Coronary artery (tissue), 2 donors: ENCODE measurements around the gene TNXB.

Experiments used
- DNase-seq: peaks from one replicate; pipeline ENCODE4 v3.0.0-alpha.2; 2017; ENCODE audit warnings: low spot score
- H3K27ac ChIP-seq, 2 donors: fragments of 200-600 bp; sonication (generic); one replicate each; pipeline ENCODE4 v1.5.1; 2016 to 2019
- H3K4me3 ChIP-seq: fragments of 200-600 bp; sonication (generic); 2 replicates; pipeline ENCODE4 v1.5.1; 2016; ENCODE audit warnings: mild to moderate bottlenecking, moderate library complexity
- CTCF ChIP-seq: fragments of 200-600 bp; sonication (generic); IDR thresholded peaks from one replicate; pipeline ENCODE4 v1.5.1; 2019; ENCODE audit warnings: antibody characterized with exemption

Gene TNXB

GRCh38 chr6:32109114-32109764 is at the start of gene TNXB:
Gene TNXB, minus strand, starts transcription at chr6:32109338. Its CDS starts 11,140 bp downstream, at chr6:32098198.
- peak within 1 kb of the TSS; percentile 76 for H3K4me3 ChIP-seq
- DNase-seq: no peak
- H3K27ac ChIP-seq: peak within 1 kb of the TSS; percentile 78 to 89
- TF ChIP-seq CTCF: no peak

GRCh38 chr6:32158052-32158451 is 48.9 kb upstream of the TNXB start:
- Histone ChIP-seq H3K27ac (no peak overlapping the region), H3K4me3 (no peak overlapping the region)
- TF ChIP-seq CTCF: no peak
- DNase-seq: no peak

- no peak for DNase-seq
- TF ChIP-seq CTCF: no peak
- Histone ChIP-seq H3K4me3 (no peak overlapping the region), H3K27ac (no peak overlapping the region)
These were observed 47.8 kb upstream of the TNXB start for GRCh38 chr6:32156891-32157290.

- Histone ChIP-seq H3K27ac (peak overlapping the region; percentile 88 to 93), H3K4me3 (peak overlapping the region; percentile 97)
- TF ChIP-seq CTCF: peak; percentile 41
- no peak for DNase-seq
These were observed 45.5 kb upstream of the TNXB start for GRCh38 chr6:32154514-32155161.

- Histone ChIP-seq H3K27ac (peak within 1 kb of the TSS; percentile 88 to 93), H3K4me3 (peak within 1 kb of the TSS; percentile 97)
- DNase-seq: peak; percentile 96
- no peak for TF ChIP-seq CTCF
These were observed 44.7 kb upstream of the TNXB start, which contains the start of gene PPT2 for GRCh38 chr6:32153564-32154513. Gene PPT2, plus strand, starts transcription at chr6:32154141. Its CDS starts 454 bp downstream, at chr6:32154595.

GRCh38 chr6:32152769-32153563 is 43.8 kb upstream of the TNXB start:
- peak overlapping the region; percentile 97 for H3K4me3 ChIP-seq
- peak overlapping the region; percentile 88 to 93 for H3K27ac ChIP-seq
- DNase-seq: no peak
- no peak for TF ChIP-seq CTCF
